WTC11 (cell line): ENCODE results near the gene C19orf85. TPM values are rescaled to one million over a fixed set of nuclear protein-coding genes. Genes with fewer than 3 reads are reported as not detected.

Experiments
- ATAC-seq: fragments of 200-7000 bp; cut with Tn5 transposase; 2 replicates; pipeline ENCODE4 v1.10.0; 2021; ENCODE audit warnings: mild to moderate bottlenecking, moderate library complexity
- CTCF ChIA-PET: fragments of 300-600 bp; sonication (Branson Sonifier 250); formaldehyde crosslinking; loops from one replicate; lab custom pipeline; 2021; ENCODE audit warnings: antibody characterized with exemption; lab: Charles Lee
- POLR2A ChIA-PET: fragments of 350-600 bp; sonication (Branson Sonifier 250); formaldehyde crosslinking; loops from one replicate; lab custom pipeline; 2021; ENCODE audit warnings: antibody characterized with exemption; lab: Charles Lee
- DNase-seq: peaks from one replicate; pipeline ENCODE4 v3.0.0; 2021; ENCODE audit warnings: low spot score
- H3K27ac Mint-ChIP-seq: 2 replicates; pipeline ENCODE4 v1.8.0; 2021; ENCODE audit warnings: mixed read lengths
- H3K27me3 Mint-ChIP-seq: 2 replicates; pipeline ENCODE4 v1.8.0; 2021; ENCODE audit warnings: low read depth, mild to moderate bottlenecking, moderate library complexity, mixed read lengths
- H3K36me3 Mint-ChIP-seq: 2 replicates; pipeline ENCODE4 v1.8.0; 2021; ENCODE audit warnings: mixed read lengths
- H3K4me1 Mint-ChIP-seq: 2 replicates; pipeline ENCODE4 v1.8.0; 2022; ENCODE audit warnings: mixed read lengths
- H3K4me3 Mint-ChIP-seq: 2 replicates; pipeline ENCODE4 v1.8.0; 2021; ENCODE audit warnings: mild to moderate bottlenecking, moderate library complexity, mixed read lengths
- H3K9me3 Mint-ChIP-seq: 2 replicates; pipeline ENCODE4 v1.8.0; 2021; ENCODE audit warnings: mixed read lengths
- MYBL2 ChIP-seq: sonication (generic); formaldehyde crosslinking; IDR thresholded peaks from 2 replicates; pipeline ENCODE4 v1.8.1; 2023; ENCODE audit warnings: mild to moderate bottlenecking, moderate library complexity, missing genetic modification reagents
- NFE2L1 ChIP-seq: sonication (generic); formaldehyde crosslinking; IDR thresholded peaks from 2 replicates; pipeline ENCODE4 v1.8.1; 2023; ENCODE audit warnings: missing genetic modification reagents
- OVOL2 ChIP-seq: fragments of 250-450 bp; sonication (Bioruptor Pico); IDR thresholded peaks from 2 replicates; pipeline ENCODE4 v1.9.0; 2021; ENCODE audit warnings: mild to moderate bottlenecking, borderline replicate concordance
- ZNF121 ChIP-seq: sonication (generic); formaldehyde crosslinking; IDR thresholded peaks from 2 replicates; pipeline ENCODE4 v1.8.0; 2023; ENCODE audit warnings: missing genetic modification reagents
- ZNF416 ChIP-seq: fragments of 250-450 bp; sonication (Bioruptor Pico); IDR thresholded peaks from 2 replicates; pipeline ENCODE4 v1.9.0; 2021; ENCODE audit warnings: mild to moderate bottlenecking, inconsistent platforms
- ZNF423 ChIP-seq: fragments of 250-450 bp; sonication (Bioruptor Pico); IDR thresholded peaks from 2 replicates; pipeline ENCODE4 v2.1.2; 2022; ENCODE audit warnings: mild to moderate bottlenecking, moderate library complexity
- total RNA-seq: library from RNA; stranded (reverse); gene quantifications from 3 replicates; pipeline ENCODE4 v1.2.3, GENCODE V29; 2021
- TF ChIP-seq, protein P1 (sequence below): sonication (generic); formaldehyde crosslinking; IDR thresholded peaks from 2 replicates; pipeline ENCODE4 v1.8.1; 2023; ENCODE audit warnings: mild to moderate bottlenecking, missing genetic modification reagents, borderline replicate concordance
- TF ChIP-seq, protein P2 (sequence below): fragments of 250-450 bp; sonication (Bioruptor Pico); IDR thresholded peaks from 2 replicates; pipeline ENCODE4 v1.9.0; 2021; ENCODE audit warnings: mild to moderate bottlenecking
- TF ChIP-seq, protein P3 (sequence below): sonication (generic); formaldehyde crosslinking; IDR thresholded peaks from 2 replicates; pipeline ENCODE4 v1.8.1; 2023; ENCODE audit warnings: mild to moderate bottlenecking, missing genetic modification reagents
- TF ChIP-seq, protein P4 (sequence below): fragments of 250-450 bp; sonication (Bioruptor Pico); IDR thresholded peaks from 2 replicates; pipeline ENCODE4 v1.9.0; 2021; ENCODE audit warnings: moderate library complexity, mild to moderate bottlenecking, inconsistent platforms, borderline replicate concordance

C19orf85 gene
- total RNA-seq, 1 experiment from 2014 or later = 2.2 TPM

DNA sequence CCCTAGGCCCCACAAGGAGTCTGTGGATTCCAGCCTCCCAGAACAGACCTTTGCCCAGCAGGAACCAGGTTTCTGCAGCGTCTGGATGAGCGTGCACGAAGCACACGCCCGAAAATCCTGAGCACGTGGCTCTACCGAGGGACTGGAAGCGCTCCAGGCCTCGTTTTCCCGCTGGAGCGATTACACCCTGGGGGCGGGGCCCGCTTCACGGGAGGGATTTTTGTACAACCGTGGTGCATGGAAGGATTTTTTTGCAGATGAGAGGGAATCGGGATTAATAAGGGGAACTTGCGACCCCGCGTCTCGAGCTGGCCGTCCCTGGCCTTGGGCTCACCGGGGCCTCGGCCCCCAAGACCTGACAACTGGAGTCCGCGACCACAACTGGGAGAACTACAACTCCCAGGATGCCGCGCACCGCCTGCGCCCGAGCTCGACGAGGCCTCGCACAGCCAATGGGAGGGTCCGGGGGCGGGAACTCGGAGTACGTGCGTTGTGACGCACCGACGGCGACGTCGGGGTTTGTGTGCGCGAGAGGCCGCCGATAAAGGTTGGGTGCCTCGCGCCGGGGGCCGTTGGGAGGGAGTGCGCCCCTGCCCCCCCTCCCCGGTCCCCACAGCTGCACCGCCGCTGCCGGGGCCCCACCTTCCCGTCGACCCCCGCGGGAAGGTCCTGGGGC lies 11.7 kb upstream of the C19orf85 start, which contains the start of gene ZNF628 (continued):
- TF ChIP-seq, protein P1, sequence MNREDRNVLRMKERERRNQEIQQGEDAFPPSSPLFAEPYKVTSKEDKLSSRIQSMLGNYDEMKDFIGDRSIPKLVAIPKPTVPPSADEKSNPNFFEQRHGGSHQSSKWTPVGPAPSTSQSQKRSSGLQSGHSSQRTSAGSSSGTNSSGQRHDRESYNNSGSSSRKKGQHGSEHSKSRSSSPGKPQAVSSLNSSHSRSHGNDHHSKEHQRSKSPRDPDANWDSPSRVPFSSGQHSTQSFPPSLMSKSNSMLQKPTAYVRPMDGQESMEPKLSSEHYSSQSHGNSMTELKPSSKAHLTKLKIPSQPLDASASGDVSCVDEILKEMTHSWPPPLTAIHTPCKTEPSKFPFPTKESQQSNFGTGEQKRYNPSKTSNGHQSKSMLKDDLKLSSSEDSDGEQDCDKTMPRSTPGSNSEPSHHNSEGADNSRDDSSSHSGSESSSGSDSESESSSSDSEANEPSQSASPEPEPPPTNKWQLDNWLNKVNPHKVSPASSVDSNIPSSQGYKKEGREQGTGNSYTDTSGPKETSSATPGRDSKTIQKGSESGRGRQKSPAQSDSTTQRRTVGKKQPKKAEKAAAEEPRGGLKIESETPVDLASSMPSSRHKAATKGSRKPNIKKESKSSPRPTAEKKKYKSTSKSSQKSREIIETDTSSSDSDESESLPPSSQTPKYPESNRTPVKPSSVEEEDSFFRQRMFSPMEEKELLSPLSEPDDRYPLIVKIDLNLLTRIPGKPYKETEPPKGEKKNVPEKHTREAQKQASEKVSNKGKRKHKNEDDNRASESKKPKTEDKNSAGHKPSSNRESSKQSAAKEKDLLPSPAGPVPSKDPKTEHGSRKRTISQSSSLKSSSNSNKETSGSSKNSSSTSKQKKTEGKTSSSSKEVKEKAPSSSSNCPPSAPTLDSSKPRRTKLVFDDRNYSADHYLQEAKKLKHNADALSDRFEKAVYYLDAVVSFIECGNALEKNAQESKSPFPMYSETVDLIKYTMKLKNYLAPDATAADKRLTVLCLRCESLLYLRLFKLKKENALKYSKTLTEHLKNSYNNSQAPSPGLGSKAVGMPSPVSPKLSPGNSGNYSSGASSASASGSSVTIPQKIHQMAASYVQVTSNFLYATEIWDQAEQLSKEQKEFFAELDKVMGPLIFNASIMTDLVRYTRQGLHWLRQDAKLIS = no peak
- TF ChIP-seq MYBL2 (peak; percentile 54; the same call in 1 of the 2 replicates), OVOL2 (no peak)
- TF ChIP-seq, protein P2, sequence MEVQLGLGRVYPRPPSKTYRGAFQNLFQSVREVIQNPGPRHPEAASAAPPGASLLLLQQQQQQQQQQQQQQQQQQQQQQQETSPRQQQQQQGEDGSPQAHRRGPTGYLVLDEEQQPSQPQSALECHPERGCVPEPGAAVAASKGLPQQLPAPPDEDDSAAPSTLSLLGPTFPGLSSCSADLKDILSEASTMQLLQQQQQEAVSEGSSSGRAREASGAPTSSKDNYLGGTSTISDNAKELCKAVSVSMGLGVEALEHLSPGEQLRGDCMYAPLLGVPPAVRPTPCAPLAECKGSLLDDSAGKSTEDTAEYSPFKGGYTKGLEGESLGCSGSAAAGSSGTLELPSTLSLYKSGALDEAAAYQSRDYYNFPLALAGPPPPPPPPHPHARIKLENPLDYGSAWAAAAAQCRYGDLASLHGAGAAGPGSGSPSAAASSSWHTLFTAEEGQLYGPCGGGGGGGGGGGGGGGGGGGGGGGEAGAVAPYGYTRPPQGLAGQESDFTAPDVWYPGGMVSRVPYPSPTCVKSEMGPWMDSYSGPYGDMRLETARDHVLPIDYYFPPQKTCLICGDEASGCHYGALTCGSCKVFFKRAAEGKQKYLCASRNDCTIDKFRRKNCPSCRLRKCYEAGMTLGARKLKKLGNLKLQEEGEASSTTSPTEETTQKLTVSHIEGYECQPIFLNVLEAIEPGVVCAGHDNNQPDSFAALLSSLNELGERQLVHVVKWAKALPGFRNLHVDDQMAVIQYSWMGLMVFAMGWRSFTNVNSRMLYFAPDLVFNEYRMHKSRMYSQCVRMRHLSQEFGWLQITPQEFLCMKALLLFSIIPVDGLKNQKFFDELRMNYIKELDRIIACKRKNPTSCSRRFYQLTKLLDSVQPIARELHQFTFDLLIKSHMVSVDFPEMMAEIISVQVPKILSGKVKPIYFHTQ (CRISPR knock-in tag) = no peak
- TF ChIP-seq, protein P3, sequence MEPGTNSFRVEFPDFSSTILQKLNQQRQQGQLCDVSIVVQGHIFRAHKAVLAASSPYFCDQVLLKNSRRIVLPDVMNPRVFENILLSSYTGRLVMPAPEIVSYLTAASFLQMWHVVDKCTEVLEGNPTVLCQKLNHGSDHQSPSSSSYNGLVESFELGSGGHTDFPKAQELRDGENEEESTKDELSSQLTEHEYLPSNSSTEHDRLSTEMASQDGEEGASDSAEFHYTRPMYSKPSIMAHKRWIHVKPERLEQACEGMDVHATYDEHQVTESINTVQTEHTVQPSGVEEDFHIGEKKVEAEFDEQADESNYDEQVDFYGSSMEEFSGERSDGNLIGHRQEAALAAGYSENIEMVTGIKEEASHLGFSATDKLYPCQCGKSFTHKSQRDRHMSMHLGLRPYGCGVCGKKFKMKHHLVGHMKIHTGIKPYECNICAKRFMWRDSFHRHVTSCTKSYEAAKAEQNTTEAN = peak; percentile 86; the same call in 1 of the 2 replicates

DNA sequence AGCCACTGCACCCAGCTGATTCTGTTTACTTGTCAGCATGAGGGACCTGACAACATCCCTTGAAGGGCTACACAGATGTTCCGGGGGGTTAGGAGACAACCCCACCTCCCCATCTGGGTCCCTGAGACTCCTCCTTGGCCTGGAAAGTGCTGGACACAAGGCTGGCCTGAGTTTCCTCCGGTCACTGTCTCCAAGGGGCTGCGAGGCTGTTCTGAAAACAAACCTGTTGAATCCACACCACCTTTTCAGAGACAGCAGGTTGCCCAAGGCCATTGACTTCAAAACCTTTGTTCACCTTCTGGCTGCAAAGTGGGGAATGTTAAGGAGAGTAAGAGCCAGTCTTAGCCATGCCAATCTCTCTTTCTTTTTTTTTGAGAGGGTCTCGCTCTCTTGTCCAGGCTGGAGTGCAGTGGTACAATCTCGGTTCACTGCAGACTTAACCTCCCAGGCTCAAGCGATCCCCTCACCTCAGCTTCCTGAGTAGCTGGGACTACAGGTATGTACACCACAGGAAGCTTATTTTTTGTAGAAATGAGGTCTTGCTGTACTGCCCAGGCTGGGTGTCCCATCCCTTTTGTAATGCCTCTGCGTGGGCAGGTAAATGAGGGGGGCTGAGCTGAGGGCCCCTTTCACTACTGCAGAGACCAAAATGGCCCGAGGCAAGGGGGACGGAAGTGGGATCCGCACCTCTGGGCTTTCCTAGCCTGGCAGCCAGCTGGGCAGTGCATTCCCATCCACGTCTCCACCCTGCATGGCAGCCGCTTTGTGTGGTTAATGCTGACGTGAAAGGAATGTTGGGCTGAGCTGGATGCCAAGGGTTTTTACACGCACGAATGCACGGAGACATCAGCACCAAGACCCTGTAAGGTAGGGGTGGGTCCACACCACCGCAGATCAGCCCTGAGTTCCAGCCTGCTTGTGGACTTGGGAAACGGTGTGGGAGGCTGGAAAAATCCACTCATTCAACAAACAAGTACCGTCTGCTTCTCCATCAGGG lies 10.0 kb upstream of the C19orf85 start:
- POLR2A ChIA-PET = interaction anchor here (2.6 kb wide), 1 partner anchor 125 kb away, joined by 15 read pairs; the partner anchor contains the start of genes FIZ1 and ZNF524
- peaks cover 16% of the 10 kb centered on the region for H3K27me3 Mint-ChIP-seq
- CTCF ChIA-PET = interaction anchor here (0.9 to 1.4 kb wide), 3 partner anchors 13 to 29 kb away, joined by 3 to 8 read pairs (median 5); partner anchors contain the start of gene ISOC2
- H3K9me3 Mint-ChIP-seq = no peaks in the 10 kb centered on the region
- no peak overlapping the region for H3K27ac Mint-ChIP-seq
- peaks cover 22% of the 10 kb centered on the region for H3K4me1 Mint-ChIP-seq
- TF ChIP-seq, protein P4, sequence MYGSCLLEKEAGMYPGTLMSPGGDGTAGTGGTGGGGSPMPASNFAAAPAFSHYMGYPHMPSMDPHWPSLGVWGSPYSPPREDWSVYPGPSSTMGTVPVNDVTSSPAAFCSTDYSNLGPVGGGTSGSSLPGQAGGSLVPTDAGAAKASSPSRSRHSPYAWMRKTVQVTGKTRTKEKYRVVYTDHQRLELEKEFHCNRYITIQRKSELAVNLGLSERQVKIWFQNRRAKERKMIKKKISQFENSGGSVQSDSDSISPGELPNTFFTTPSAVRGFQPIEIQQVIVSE (CRISPR knock-in tag) = no peak
- TF ChIP-seq ZNF121 = peak; percentile 31
- TF ChIP-seq, all 79 proteins: peak for 1
- ATAC-seq = no peak
- Mint-ChIP-seq H3K4me3 (no peak overlapping the region; the same call in 1 of the 2 replicates), H3K36me3 (no peaks in the 10 kb centered on the region)
- no peak for DNase-seq

DNA sequence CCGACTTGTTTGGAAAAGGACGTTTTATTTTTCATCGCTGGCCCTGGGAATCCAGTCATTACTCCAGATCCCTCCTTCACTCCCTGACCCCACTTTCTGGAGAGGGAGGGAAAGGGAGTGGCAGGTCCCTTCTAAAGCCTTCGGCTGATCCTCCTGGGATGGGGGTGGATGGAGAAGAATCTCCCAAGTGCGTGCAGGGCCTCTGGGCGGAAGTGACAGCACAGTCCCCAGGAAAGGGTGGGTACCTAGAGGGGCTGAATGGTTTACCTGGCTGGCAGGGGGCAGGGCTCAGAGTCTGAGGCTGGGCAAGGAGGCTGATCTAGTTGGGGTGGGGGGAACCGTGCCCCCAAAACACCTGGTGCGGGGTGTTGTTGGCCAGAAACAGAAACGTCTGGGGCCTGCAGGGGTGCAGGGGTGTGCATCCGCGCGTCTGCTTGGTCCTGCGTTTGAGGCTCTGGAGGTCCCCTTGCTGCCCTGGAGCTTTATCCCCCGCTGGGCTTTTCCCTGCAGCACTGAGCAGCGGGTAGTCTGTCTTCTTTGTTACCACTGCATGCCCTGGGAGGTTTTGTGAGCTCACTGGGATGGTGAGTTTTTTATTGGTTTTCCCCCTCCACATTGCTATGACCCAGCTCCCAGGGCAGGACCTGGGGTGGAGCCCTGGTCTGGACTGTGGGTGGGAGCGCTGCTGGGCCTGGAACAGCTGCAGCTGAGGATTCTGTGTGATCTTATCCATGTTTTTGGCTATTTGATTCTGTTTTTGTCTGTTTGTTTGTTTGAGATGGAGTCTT lies 8.9 kb upstream of the C19orf85 start:
- H3K4me3 Mint-ChIP-seq = no peak overlapping the region

More for the DNA sequence above, 8.9 kb upstream of the C19orf85 start:
- no peak; the same call in 1 of the 2 replicates for ATAC-seq
- peaks cover 16% of the 10 kb centered on the region for H3K27me3 Mint-ChIP-seq
- TF ChIP-seq ZNF423 (CRISPR knock-in tag) = peak; percentile 72
- TF ChIP-seq NFE2L1 (CRISPR knock-in tag) = no peak
- no peak for TF ChIP-seq ZNF416 (CRISPR knock-in tag)
- H3K36me3 Mint-ChIP-seq = no peaks in the 10 kb centered on the region
- no peak for DNase-seq
- POLR2A ChIA-PET = no interaction called here
- peaks cover 22% of the 10 kb centered on the region for H3K4me1 Mint-ChIP-seq
- H3K27ac Mint-ChIP-seq = no peak overlapping the region; the same call in 1 of the 2 replicates
- CTCF ChIA-PET = interaction anchor here (0.5 to 1.4 kb wide), 4 partner anchors 12 to 39 kb away, joined by 3 to 8 read pairs (median 4); partner anchors contain the start of gene ISOC2
- no peaks in the 10 kb centered on the region for H3K9me3 Mint-ChIP-seq
